Hematopoietic multipotent progenitor cell (in vitro differentiated cells): ENCODE measurements around the gene GATA2. TPM values are rescaled to one million over a fixed set of nuclear protein-coding genes. Genes with fewer than 3 reads are reported as not detected.

Experiments
- DNase-seq, 3 donors: peaks; one replicate each; pipeline ENCODE4 v3.0.0-alpha.2; 2011 to 2015; ENCODE audit warnings: low read depth in 2 of 3, low spot score in 2 of 3
- total RNA-seq: library from RNA; depleted of rRNA; stranded (reverse); fragments of >200 nt; gene quantifications from one replicate; pipeline ENCODE4 v1.2.3, GENCODE V29; 2012

Gene GATA2
- total RNA-seq, 1 donor = 211 TPM

- no peak for DNase-seq
These were observed 10.2 kb upstream of the GATA2 start for GRCh38 chr3:128503164-128503651.

GRCh38 chr3:128502712-128503111 lies 9.7 kb upstream of the GATA2 start:
- no peak for DNase-seq

- no peak for DNase-seq
These were observed 8.4 kb upstream of the GATA2 start for GRCh38 chr3:128501431-128501830.

GRCh38 chr3:128500556-128500955 lies 7.6 kb upstream of the GATA2 start:
- DNase-seq = no peak

- no peak for DNase-seq
These were observed 6.8 kb upstream of the GATA2 start for GRCh38 chr3:128499724-128500275.

GRCh38 chr3:128498901-128499530 lies 6.0 kb upstream of the GATA2 start:
- DNase-seq = no peak

- DNase-seq = no peak
These were observed 5.2 kb upstream of the GATA2 start for GRCh38 chr3:128498127-128498626.

- peak in 2 of 3 donors; percentile 79 to 81 for DNase-seq
These were observed 4.5 kb upstream of the GATA2 start for GRCh38 chr3:128497305-128498126.

GRCh38 chr3:128496602-128497304 lies 3.8 kb upstream of the GATA2 start:
- DNase-seq = no peak

GRCh38 chr3:128496019-128496601 lies 3.1 kb upstream of the GATA2 start:
- DNase-seq = no peak

GRCh38 chr3:128495435-128495970 lies 2.5 kb upstream of the GATA2 start:
- peak in 1 of 3 donors; percentile 64 for DNase-seq

GRCh38 chr3:128494367-128494650 lies 1.3 kb upstream of the GATA2 start:
- DNase-seq = no peak

GRCh38 chr3:128493570-128494366 lies 767 bp upstream of the GATA2 start:
- no peak for DNase-seq

- no peak for DNase-seq
These were observed 895 bp downstream of the GATA2 start for GRCh38 chr3:128491941-128492670.

- no peak for DNase-seq
These were observed 1.4 kb downstream of the GATA2 start for GRCh38 chr3:128491691-128491940.

GRCh38 chr3:128490915-128491690 lies 1.9 kb downstream of the GATA2 start:
- no peak for DNase-seq

GRCh38 chr3:128490650-128490914 lies 2.4 kb downstream of the GATA2 start:
- DNase-seq = no peak

GRCh38 chr3:128489927-128490649 lies 2.9 kb downstream of the GATA2 start:
- no peak for DNase-seq

- DNase-seq = no peak
These were observed 3.4 kb downstream of the GATA2 start for GRCh38 chr3:128489674-128489926.
